ENCODE results near the gene OSCAR.

DNA sequence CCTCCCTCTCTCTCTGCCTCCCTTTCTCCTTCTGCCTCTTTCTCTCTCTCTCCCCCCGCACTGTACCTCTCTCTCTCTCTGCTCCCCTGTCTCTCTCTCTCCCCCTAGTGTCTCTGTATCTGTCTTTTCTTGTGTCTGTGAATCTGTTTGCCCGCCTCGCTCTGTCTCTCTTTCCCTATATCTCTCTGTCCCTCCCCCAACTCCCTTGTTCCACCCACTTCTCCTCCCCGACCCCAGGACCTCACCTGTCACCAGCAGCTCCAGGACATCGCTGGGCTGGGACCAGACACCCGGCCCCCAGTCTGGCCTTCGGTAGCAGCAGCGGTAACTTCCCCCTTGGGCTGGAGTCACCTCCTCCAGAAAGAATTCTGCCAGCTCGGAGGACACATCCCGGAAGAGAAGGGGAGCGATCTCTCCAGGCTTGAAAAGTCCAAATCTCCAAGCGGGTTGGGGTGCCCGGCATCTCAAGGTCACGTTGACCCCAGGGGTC, 3.9 kb downstream of the OSCAR start:
- TF ChIP-seq CTCF (IDR thresholded peaks at IDR 0.05) (no peak), POLR2AphosphoS5 (IDR thresholded peaks at IDR 0.05) (no peak)

All from esophagus muscularis mucosa (tissue), 3 donors.